DLD1 (cell line): Measurements from ENCODE around the gene MAML2.

Source experiments
- in situ Hi-C: cut with HindIII; loops from 2 replicates; pipeline ENCODE4 v1.10.0; 2017; ENCODE audit warnings: low sequenced_read_pairs

The MAML2 gene

GRCh38 chr11:96024666-96025065, 318.3 kb downstream of the MAML2 start:
- in situ Hi-C loops = no loop called here

GRCh38 chr11:96023275-96023674, 319.7 kb downstream of the MAML2 start:
- in situ Hi-C loops = no loop called here

- in situ Hi-C loops = no loop called here
These were observed 320.9 kb downstream of the MAML2 start for GRCh38 chr11:96021901-96022650.

- in situ Hi-C loops = no loop called here
These were observed 322.9 kb downstream of the MAML2 start for GRCh38 chr11:96019810-96020747.

- in situ Hi-C loops = no loop called here
These were observed 323.7 kb downstream of the MAML2 start for GRCh38 chr11:96019281-96019680.

- in situ Hi-C loops = no loop called here
These were observed 325.1 kb downstream of the MAML2 start for GRCh38 chr11:96017856-96018255.

GRCh38 chr11:96016978-96017502, 326.0 kb downstream of the MAML2 start:
- in situ Hi-C loops = no loop called here

GRCh38 chr11:96015906-96016565, 327.0 kb downstream of the MAML2 start:
- in situ Hi-C loops = no loop called here

GRCh38 chr11:96014217-96014616, 328.8 kb downstream of the MAML2 start:
- in situ Hi-C loops = no loop called here

- in situ Hi-C loops = no loop called here
These were observed 329.4 kb downstream of the MAML2 start for GRCh38 chr11:96013461-96014213.

- in situ Hi-C loops = no loop called here
These were observed 330.7 kb downstream of the MAML2 start for GRCh38 chr11:96012086-96012824.

- in situ Hi-C loops = no loop called here
These were observed 332.3 kb downstream of the MAML2 start for GRCh38 chr11:96010683-96011082.

GRCh38 chr11:96008161-96008720, 334.8 kb downstream of the MAML2 start:
- in situ Hi-C loops = no loop called here

GRCh38 chr11:96006037-96006436, 337.0 kb downstream of the MAML2 start:
- in situ Hi-C loops = no loop called here

- in situ Hi-C loops = no loop called here
These were observed 338.1 kb downstream of the MAML2 start for GRCh38 chr11:96004862-96005261.

- in situ Hi-C loops = no loop called here
These were observed 340.2 kb downstream of the MAML2 start for GRCh38 chr11:96002754-96003290.

- in situ Hi-C loops = no loop called here
These were observed 340.7 kb downstream of the MAML2 start for GRCh38 chr11:96002339-96002738.

GRCh38 chr11:96001037-96001436, 342.0 kb downstream of the MAML2 start:
- in situ Hi-C loops = no loop called here

- in situ Hi-C loops = no loop called here
These were observed 343.1 kb downstream of the MAML2 start for GRCh38 chr11:95999711-96000406.
